ENCODE data around the gene ATP13A2. TPM values are rescaled to one million over a fixed set of nuclear protein-coding genes. Genes with fewer than 3 reads are reported as not detected.
A peak's percentile ranks its signal among the peaks of the same experiment; 100 is the strongest.

Gene ATP13A2
- 10 to 100 TPM; 41.8 to 45.9 TPM for total RNA-seq

DNA sequence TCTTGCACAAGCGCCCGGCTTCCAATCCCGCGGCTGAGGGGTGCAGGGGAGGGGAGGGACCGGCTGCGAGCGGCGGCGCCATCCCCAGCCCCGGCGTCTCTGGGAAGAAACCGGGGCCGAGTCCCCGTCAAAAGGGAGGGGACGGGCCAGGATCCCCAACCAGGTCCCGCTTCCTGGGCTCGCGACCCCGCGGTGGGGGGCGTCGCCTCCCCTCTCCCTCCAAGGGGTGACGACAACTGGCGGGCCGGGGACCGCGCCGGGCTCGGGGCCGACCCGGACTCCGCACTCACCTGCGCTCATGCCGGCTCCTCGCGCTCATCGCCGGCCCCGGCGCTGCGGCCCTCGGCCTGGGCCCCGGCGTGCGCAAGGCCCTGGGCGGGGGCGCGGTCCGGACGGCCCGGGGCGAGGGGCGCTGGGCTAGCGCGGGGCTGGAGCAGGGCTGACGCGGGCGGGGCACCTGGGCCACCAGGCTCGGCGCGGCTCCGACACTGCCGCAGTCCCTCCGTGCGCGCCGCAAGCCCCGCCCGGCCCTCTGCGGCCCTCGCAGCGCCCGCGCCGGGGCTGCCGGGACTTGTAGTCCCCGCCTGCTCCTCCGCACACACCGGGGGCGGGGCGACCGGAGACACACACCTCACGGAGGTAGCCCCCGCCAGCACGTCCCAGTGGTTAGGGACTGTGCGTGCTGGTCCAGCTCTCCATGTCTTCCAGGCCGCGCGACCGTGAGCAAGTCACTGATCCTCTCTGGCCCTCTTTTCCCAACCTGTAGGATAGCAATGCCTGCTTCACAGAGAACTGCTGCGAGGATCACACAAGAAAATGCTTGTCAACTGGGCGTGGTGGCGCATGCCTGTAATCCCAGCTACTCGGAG lies at the start of gene ATP13A2:
Gene ATP13A2 (minus strand): TSS at position 490 of the 869 bp plus-strand sequence. CDS start 190 bp downstream, at position 300.
- peak; percentile 85 for DNase-seq
- CTCF ChIA-PET, result no interaction called here
- intact Hi-C loops (cut with micrococcal nuclease), result loop anchor here (1.0 to 2.0 kb wide), 2 partner anchors 43 to 51 kb away; partner anchors contain the start of gene SDHB
- POLR2A ChIA-PET, result no interaction called here
- Mint-ChIP-seq H3K4me1 (ENCODE audit: low read depth) (peaks cover 14% of the 10 kb centered on the region), H3K36me3 (no peaks in the 10 kb centered on the region), H3K27me3 (no peaks in the 10 kb centered on the region), H3K9me3 (no peaks in the 10 kb centered on the region), H3K27ac (peak within 1 kb of the TSS; percentile 28), H3K4me3 (peak within 1 kb of the TSS; percentile 84)

GRCh38 chr1:17061486-17061885 lies 49.8 kb upstream of the ATP13A2 start:
- H3K36me3 Mint-ChIP-seq, result no peaks in the 10 kb centered on the region
- intact Hi-C loops (cut with micrococcal nuclease), result no loop called here
- ChIA-PET POLR2A (no interaction called here), CTCF (interaction anchor here (0.5 to 2.1 kb wide), 2 partner anchors 14 to 63 kb away, joined by 5 to 12 read pairs; no protein-coding TSS in a partner anchor)
- DNase-seq, result no peak
- no peaks in the 10 kb centered on the region for H3K27me3 Mint-ChIP-seq
- H3K9me3 Mint-ChIP-seq, result peaks cover 4% of the 10 kb centered on the region
- H3K4me1 Mint-ChIP-seq (ENCODE audit: low read depth), result no peaks in the 10 kb centered on the region
- no peak overlapping the region for H3K4me3 Mint-ChIP-seq
- H3K27ac Mint-ChIP-seq, result no peak overlapping the region

GRCh38 chr1:17060306-17060749 lies 48.6 kb upstream of the ATP13A2 start:
- Mint-ChIP-seq H3K4me1 (ENCODE audit: low read depth) (no peaks in the 10 kb centered on the region), H3K36me3 (no peaks in the 10 kb centered on the region), H3K27me3 (no peaks in the 10 kb centered on the region), H3K27ac (no peak overlapping the region), H3K4me3 (no peak overlapping the region), H3K9me3 (peaks cover 4% of the 10 kb centered on the region)
- ChIA-PET POLR2A (no interaction called here), CTCF (interaction anchor here (1.0 to 2.1 kb wide), 2 partner anchors 13 to 15 kb away, joined by 4 to 12 read pairs; no protein-coding TSS in a partner anchor)
- DNase-seq, result no peak
- intact Hi-C loops (cut with micrococcal nuclease), result no loop called here

DNA sequence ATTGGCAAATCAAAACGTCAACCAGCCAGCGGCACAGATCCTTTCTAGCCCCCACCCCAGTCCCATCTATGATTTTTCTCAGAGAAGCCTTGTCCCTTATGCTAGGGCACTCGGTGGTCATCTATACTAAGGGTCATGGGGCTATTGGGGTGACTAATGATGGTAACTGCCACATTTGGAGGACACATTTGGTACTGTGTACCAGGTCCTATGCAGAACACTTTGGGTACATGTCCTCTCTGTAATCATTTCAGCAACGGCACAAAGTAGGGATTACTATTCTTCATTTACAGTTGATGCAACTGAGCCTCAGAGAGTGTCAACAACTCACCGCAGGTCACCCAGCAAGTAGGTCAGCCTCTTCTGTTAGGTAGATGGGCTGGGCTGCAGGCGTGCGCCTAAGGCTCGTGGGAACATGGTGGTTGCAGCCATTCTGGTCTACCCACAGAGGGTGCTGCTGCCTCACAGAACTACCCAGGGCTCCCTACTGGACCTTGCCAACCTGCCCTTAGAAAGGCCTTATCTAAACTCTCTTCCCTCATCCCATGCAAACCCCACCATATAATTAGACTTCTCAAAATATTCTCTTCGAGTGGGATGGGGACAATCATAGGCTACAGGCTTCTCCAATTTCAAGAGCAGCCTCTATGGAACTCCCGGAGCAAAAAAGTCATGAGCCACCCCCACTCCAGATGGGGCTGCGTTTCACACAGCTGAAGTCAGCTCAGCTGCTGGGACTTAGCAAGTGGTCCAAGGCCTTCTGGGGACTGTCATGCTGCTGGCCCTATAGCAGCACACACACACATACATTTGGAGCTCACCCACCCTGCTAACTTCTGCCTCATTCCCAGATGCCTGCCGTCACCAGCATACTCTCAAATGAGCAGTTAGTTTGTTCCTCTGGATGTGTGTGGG lies 47.9 kb upstream of the ATP13A2 start:
- no peak overlapping the region for H3K4me3 Mint-ChIP-seq
- no peak overlapping the region for H3K27ac Mint-ChIP-seq
- POLR2A ChIA-PET, result no interaction called here
- intact Hi-C loops (cut with micrococcal nuclease), result loop anchor here (1.0 kb wide), 1 partner anchor 178 kb away; no protein-coding TSS in a partner anchor
- CTCF ChIA-PET, result interaction anchor here (1.0 to 2.1 kb wide), 2 partner anchors 14 to 16 kb away, joined by 4 to 12 read pairs; no protein-coding TSS in a partner anchor
- DNase-seq, result peak; percentile 57
- no peaks in the 10 kb centered on the region for H3K36me3 Mint-ChIP-seq
- no peaks in the 10 kb centered on the region for H3K9me3 Mint-ChIP-seq
- H3K4me1 Mint-ChIP-seq (ENCODE audit: low read depth), result no peaks in the 10 kb centered on the region
- no peaks in the 10 kb centered on the region for H3K27me3 Mint-ChIP-seq

GRCh38 chr1:17056551-17056950 lies 44.8 kb upstream of the ATP13A2 start:
- Mint-ChIP-seq H3K36me3 (peaks cover 2% of the 10 kb centered on the region), H3K4me3 (no peak overlapping the region), H3K9me3 (no peaks in the 10 kb centered on the region), H3K27me3 (no peaks in the 10 kb centered on the region), H3K4me1 (ENCODE audit: low read depth) (peaks cover 15% of the 10 kb centered on the region), H3K27ac (no peak overlapping the region)
- intact Hi-C loops (cut with micrococcal nuclease), result no loop called here
- ChIA-PET CTCF (no interaction called here), POLR2A (no interaction called here)
- DNase-seq, result no peak

- no peak for DNase-seq
- Mint-ChIP-seq H3K27me3 (no peaks in the 10 kb centered on the region), H3K9me3 (no peaks in the 10 kb centered on the region), H3K4me3 (peak overlapping the region; percentile 26), H3K36me3 (peaks cover 3% of the 10 kb centered on the region), H3K27ac (no peak overlapping the region), H3K4me1 (ENCODE audit: low read depth) (peaks cover 22% of the 10 kb centered on the region)
- ChIA-PET POLR2A (no interaction called here), CTCF (no interaction called here)
- intact Hi-C loops (cut with micrococcal nuclease), result no loop called here
Observed at GRCh38 chr1:17055801-17056200, 44.1 kb upstream of the ATP13A2 start.

- intact Hi-C loops (cut with micrococcal nuclease), result loop anchor here (1.0 to 5.0 kb wide), 3 partner anchors 43 to 152 kb away; partner anchors contain the start of gene ATP13A2
- DNase-seq, result peak; percentile 100
- ChIA-PET POLR2A (interaction anchor here (0.6 to 1.3 kb wide), 2 partner anchors 149 to 157 kb away, joined by 6 to 7 read pairs; no protein-coding TSS in a partner anchor), CTCF (no interaction called here)
- peak within 1 kb of the TSS; percentile 96 for H3K4me3 Mint-ChIP-seq
- no peaks in the 10 kb centered on the region for H3K9me3 Mint-ChIP-seq
- peak within 1 kb of the TSS; percentile 90 for H3K27ac Mint-ChIP-seq
- H3K36me3 Mint-ChIP-seq, result peaks cover 6% of the 10 kb centered on the region
- peaks cover 24% of the 10 kb centered on the region for H3K4me1 Mint-ChIP-seq (ENCODE audit: low read depth)
- no peaks in the 10 kb centered on the region for H3K27me3 Mint-ChIP-seq
Observed at GRCh38 chr1:17053685-17054410, 42.1 kb upstream of the ATP13A2 start, which contains the start of gene SDHB. SDHB (minus strand) TSS chr1:17054032; CDS start chr1:17054019, 13 bp downstream.

GRCh38 chr1:17053086-17053684 lies 41.5 kb upstream of the ATP13A2 start:
- intact Hi-C loops (cut with micrococcal nuclease), result loop anchor here (5.0 kb wide), 2 partner anchors 91 to 151 kb away; no protein-coding TSS in a partner anchor
- POLR2A ChIA-PET, result interaction anchor here (0.6 to 1.3 kb wide), 2 partner anchors 148 to 157 kb away, joined by 6 to 7 read pairs; no protein-coding TSS in a partner anchor
- Mint-ChIP-seq H3K9me3 (no peaks in the 10 kb centered on the region), H3K27me3 (no peaks in the 10 kb centered on the region), H3K4me1 (ENCODE audit: low read depth) (peaks cover 24% of the 10 kb centered on the region), H3K36me3 (peaks cover 6% of the 10 kb centered on the region), H3K4me3 (peak overlapping the region; percentile 96), H3K27ac (peak overlapping the region; percentile 90)
- DNase-seq, result peak; percentile 16
- CTCF ChIA-PET, result no interaction called here

- CTCF ChIA-PET, result interaction anchor here (1.4 kb wide), 1 partner anchor 92 kb away, joined by 5 read pairs; no protein-coding TSS in a partner anchor
- Mint-ChIP-seq H3K27ac (peak overlapping the region; percentile 53), H3K4me3 (peak overlapping the region; percentile 96), H3K27me3 (no peaks in the 10 kb centered on the region), H3K36me3 (peaks cover 6% of the 10 kb centered on the region), H3K9me3 (no peaks in the 10 kb centered on the region), H3K4me1 (ENCODE audit: low read depth) (peaks cover 24% of the 10 kb centered on the region)
- POLR2A ChIA-PET, result no interaction called here
- no peak for DNase-seq
- intact Hi-C loops (cut with micrococcal nuclease), result loop anchor here (5.0 kb wide), 2 partner anchors 90 to 150 kb away; no protein-coding TSS in a partner anchor
Observed at GRCh38 chr1:17052641-17053040, 40.9 kb upstream of the ATP13A2 start.

- no peak for DNase-seq
- H3K36me3 Mint-ChIP-seq, result peaks cover 6% of the 10 kb centered on the region
- intact Hi-C loops (cut with micrococcal nuclease), result loop anchor here (5.0 kb wide), 2 partner anchors 90 to 150 kb away; no protein-coding TSS in a partner anchor
- ChIA-PET CTCF (interaction anchor here (1.4 kb wide), 1 partner anchor 91 kb away, joined by 5 read pairs; no protein-coding TSS in a partner anchor), POLR2A (no interaction called here)
- no peaks in the 10 kb centered on the region for H3K27me3 Mint-ChIP-seq
- H3K27ac Mint-ChIP-seq, result no peak overlapping the region
- peaks cover 24% of the 10 kb centered on the region for H3K4me1 Mint-ChIP-seq (ENCODE audit: low read depth)
- H3K4me3 Mint-ChIP-seq, result no peak overlapping the region
- no peaks in the 10 kb centered on the region for H3K9me3 Mint-ChIP-seq
Observed at GRCh38 chr1:17052038-17052437, 40.3 kb upstream of the ATP13A2 start.

GRCh38 chr1:17047924-17048323 lies 36.2 kb upstream of the ATP13A2 start:
- no peak for DNase-seq
- no peak overlapping the region for H3K4me3 Mint-ChIP-seq
- H3K27me3 Mint-ChIP-seq, result no peaks in the 10 kb centered on the region
- no peak overlapping the region for H3K27ac Mint-ChIP-seq
- no peaks in the 10 kb centered on the region for H3K9me3 Mint-ChIP-seq
- ChIA-PET POLR2A (no interaction called here), CTCF (interaction anchor here (5.1 kb wide), 1 partner anchor 97 kb away, joined by 27 read pairs; no protein-coding TSS in a partner anchor)
- H3K36me3 Mint-ChIP-seq, result peaks cover 16% of the 10 kb centered on the region
- intact Hi-C loops (cut with micrococcal nuclease), result no loop called here
- peaks cover 29% of the 10 kb centered on the region for H3K4me1 Mint-ChIP-seq (ENCODE audit: low read depth)

All from activated CD4-positive, alpha-beta memory T cell treated with anti-CD3 and anti-CD28 coated beads for 36 hours (primary cell).